Stimulated activated naive CD4-positive, alpha-beta T cell (primary cell): ENCODE data around the gene MMS22L.

Experiments used
- DNase-seq, 6 experiments: peaks; one replicate each; lab custom pipeline; 2025; lab: John Stamatoyannopoulos, UW

Gene MMS22L

GRCh38 chr6:97282726-97283617 lies at the start of gene MMS22L:
TSS of gene MMS22L (minus strand) at chr6:97283216. CDS start at chr6:97282477, 739 bp downstream.
- DNase-seq = peak; percentile 79 to 92 (median 90)

GRCh38 chr6:97322811-97323210 lies 39.8 kb upstream of the MMS22L start:
- DNase-seq = no peak

GRCh38 chr6:97322226-97322625 lies 39.2 kb upstream of the MMS22L start:
- no peak for DNase-seq

GRCh38 chr6:97316978-97317377 lies 34.0 kb upstream of the MMS22L start:
- DNase-seq = no peak

- DNase-seq = no peak
Observed at GRCh38 chr6:97312241-97312640, 29.2 kb upstream of the MMS22L start.

GRCh38 chr6:97306544-97307320 lies 23.7 kb upstream of the MMS22L start:
- no peak for DNase-seq

- DNase-seq = no peak
Observed at GRCh38 chr6:97305414-97306066, 22.5 kb upstream of the MMS22L start.

GRCh38 chr6:97304701-97305100 lies 21.7 kb upstream of the MMS22L start:
- DNase-seq = no peak

- no peak for DNase-seq
Observed at GRCh38 chr6:97294451-97294850, 11.4 kb upstream of the MMS22L start.

GRCh38 chr6:97293198-97293696 lies 10.2 kb upstream of the MMS22L start:
- no peak for DNase-seq

GRCh38 chr6:97292671-97293070 lies 9.7 kb upstream of the MMS22L start:
- DNase-seq = no peak

- no peak for DNase-seq
Observed at GRCh38 chr6:97291896-97292295, 8.9 kb upstream of the MMS22L start.

GRCh38 chr6:97289332-97289731 lies 6.3 kb upstream of the MMS22L start:
- no peak for DNase-seq

GRCh38 chr6:97288188-97288587 lies 5.2 kb upstream of the MMS22L start:
- no peak for DNase-seq

GRCh38 chr6:97282238-97282725 lies 734 bp downstream of the MMS22L start:
- no peak for DNase-seq

- no peak for DNase-seq
Observed at GRCh38 chr6:97280766-97281165, 2.2 kb downstream of the MMS22L start.

GRCh38 chr6:97275804-97276203 lies 7.2 kb downstream of the MMS22L start:
- no peak for DNase-seq

- no peak for DNase-seq
Observed at GRCh38 chr6:97269821-97270220, 13.2 kb downstream of the MMS22L start.

GRCh38 chr6:97262676-97263075 lies 20.3 kb downstream of the MMS22L start:
- no peak for DNase-seq

GRCh38 chr6:97246842-97247241 lies 36.2 kb downstream of the MMS22L start:
- no peak for DNase-seq

- no peak for DNase-seq
Observed at GRCh38 chr6:97240222-97240621, 42.8 kb downstream of the MMS22L start.

- no peak for DNase-seq
Observed at GRCh38 chr6:97231911-97232310, 51.1 kb downstream of the MMS22L start.
